GM10248 (cell line): Measurements from ENCODE around the gene TLCD1.

Experiments
- CTCF ChIA-PET: fragments of 300-600 bp; sonication (Branson Sonifier 250); formaldehyde crosslinking; extraction: SDS; loops from one replicate; lab custom pipeline; 2021; ENCODE audit warnings: antibody characterized with exemption; lab: Yijun Ruan, JAX
- POLR2A ChIA-PET: fragments of 350-650 bp; sonication (Branson Sonifier 250); formaldehyde crosslinking; extraction: SDS; loops from one replicate; lab custom pipeline; 2020; ENCODE audit warnings: antibody characterized with exemption; lab: Yijun Ruan, JAX
- DNase-seq: peaks from one replicate; pipeline ENCODE4 v3.0.0; 2012; ENCODE audit errors: extremely low spot score
- TF ChIP-seq, protein P1 (sequence below): IDR thresholded peaks from 2 replicates; pipeline ENCODE4 v1.5.1; 2012; ENCODE audit warnings: mild to moderate bottlenecking, low read depth; ENCODE audit errors: extremely low read depth, missing control alignments, control extremely low read depth

TLCD1 gene

DNA sequence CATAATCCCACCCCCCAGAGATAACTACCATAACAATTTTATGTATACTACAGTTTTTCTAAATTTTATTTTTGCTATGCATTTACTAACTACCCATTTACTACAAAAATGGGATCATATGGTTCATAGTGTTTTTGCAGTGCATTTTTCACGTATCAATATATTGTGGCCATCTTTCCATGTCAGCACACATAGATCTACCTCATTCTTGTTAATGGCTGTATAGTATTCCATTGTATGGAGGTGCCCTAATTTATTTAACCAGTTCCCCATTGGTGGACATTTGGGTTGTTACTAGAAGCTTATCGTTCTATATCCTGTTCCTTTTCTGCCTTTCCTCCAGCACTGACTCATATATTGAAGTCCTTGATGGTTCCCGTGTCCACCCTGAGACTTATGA lies 37.0 kb downstream of the TLCD1 start:
- no peak for DNase-seq
- ChIA-PET CTCF (interaction anchor here (1.2 to 1.4 kb wide), 3 partner anchors 12 to 77 kb away, joined by 3 to 6 read pairs (median 3); partner anchors contain the start of gene PROCA1), POLR2A (interaction anchor here (1.2 kb wide), 1 partner anchor 13 kb away, joined by 4 read pairs; no protein-coding TSS in a partner anchor)
- TF ChIP-seq, protein P1, sequence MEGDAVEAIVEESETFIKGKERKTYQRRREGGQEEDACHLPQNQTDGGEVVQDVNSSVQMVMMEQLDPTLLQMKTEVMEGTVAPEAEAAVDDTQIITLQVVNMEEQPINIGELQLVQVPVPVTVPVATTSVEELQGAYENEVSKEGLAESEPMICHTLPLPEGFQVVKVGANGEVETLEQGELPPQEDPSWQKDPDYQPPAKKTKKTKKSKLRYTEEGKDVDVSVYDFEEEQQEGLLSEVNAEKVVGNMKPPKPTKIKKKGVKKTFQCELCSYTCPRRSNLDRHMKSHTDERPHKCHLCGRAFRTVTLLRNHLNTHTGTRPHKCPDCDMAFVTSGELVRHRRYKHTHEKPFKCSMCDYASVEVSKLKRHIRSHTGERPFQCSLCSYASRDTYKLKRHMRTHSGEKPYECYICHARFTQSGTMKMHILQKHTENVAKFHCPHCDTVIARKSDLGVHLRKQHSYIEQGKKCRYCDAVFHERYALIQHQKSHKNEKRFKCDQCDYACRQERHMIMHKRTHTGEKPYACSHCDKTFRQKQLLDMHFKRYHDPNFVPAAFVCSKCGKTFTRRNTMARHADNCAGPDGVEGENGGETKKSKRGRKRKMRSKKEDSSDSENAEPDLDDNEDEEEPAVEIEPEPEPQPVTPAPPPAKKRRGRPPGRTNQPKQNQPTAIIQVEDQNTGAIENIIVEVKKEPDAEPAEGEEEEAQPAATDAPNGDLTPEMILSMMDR = no peak

DNA sequence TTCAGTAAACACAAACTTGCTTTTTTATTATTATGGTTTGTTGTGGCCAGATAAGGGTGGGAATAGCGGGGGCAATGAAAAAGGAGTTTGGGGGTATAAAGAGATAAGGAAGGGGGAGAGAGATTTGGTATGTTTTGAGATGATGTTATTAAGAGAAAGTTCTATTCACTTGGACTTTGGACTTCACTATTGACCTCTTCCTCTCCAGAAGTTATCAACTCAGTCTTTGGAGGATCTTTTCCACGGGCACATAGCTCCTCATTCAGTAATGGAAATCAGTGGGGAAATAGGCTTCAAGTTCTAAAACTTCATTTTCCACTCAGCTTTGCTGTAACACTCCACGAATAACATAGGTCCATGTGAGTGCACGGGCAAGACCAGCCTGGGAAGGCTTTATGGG lies 37.6 kb downstream of the TLCD1 start:
- ChIA-PET CTCF (interaction anchor here (0.7 to 1.4 kb wide), 3 partner anchors 11 to 76 kb away, joined by 3 to 6 read pairs (median 3); no protein-coding TSS in a partner anchor), POLR2A (interaction anchor here (1.2 kb wide), 1 partner anchor 13 kb away, joined by 4 read pairs; no protein-coding TSS in a partner anchor)
- no peak for DNase-seq
- TF ChIP-seq, protein P1 = no peak

DNA sequence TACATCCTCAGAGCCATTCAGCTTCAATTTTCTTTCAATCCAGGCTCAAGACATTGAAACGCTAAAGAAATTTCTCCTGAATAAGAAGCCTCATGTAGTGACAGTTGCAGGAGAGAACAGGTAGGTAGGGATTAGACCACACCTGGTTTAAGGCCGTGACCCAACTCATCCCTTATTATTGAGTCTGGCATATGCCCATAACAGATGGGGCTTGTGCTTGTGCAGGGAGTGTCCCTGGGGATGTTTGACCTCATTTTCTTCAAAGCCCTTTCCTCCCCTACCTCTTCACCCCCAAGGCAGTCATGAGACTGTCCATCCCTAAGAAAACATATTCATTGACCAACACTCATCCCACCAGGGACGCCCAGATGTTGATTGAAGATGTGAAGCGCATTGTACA lies 39.7 kb downstream of the TLCD1 start:
- ChIA-PET CTCF (interaction anchor here (0.7 to 2.3 kb wide), 2 partner anchors 10 to 13 kb away, joined by 3 to 8 read pairs; no protein-coding TSS in a partner anchor), POLR2A (no interaction called here)
- no peak for DNase-seq
- TF ChIP-seq, protein P1 = no peak

DNA sequence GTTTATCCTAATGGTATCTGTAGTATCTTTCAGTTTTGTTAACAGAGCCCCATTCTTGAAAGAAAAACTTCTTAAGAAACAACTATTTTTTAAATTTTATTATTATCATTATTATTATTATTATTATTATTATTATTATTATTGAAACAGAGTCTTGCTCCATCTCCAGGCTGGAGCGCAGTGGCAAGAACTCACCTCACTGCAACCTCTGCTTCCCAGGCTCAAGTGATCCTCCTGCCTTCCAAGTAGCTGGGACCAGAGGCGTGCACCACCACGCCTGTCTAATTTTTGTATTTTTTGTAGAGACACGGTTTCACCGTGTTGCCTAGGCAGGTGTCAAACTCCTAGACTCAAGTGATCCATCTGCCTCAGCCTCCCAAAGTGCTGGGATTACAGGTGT lies 40.7 kb downstream of the TLCD1 start:
- no peak for DNase-seq
- ChIA-PET CTCF (interaction anchor here (2.3 kb wide), 1 partner anchor 9 kb away, joined by 8 read pairs; no protein-coding TSS in a partner anchor), POLR2A (no interaction called here)
- TF ChIP-seq, protein P1 = no peak

DNA sequence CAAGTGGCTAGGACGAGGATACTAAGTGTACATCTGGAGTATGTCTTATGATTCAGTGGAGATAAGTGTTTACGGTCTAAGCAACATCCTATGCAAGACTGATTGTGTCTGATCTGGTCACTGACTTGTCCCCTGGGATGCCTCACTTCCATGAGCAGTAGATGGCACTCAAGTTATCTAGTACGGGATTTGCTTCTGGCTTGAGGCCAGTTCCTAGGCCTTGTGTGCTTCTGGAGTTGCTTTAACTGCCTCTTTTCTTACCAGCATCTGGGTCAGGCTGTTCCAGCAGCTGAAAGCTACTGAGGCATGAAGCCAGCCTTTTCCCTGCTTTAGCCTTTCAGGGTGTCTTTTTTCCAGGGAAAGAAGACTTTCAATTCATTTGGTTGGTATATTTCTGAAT lies 41.1 kb downstream of the TLCD1 start:
- no peak for DNase-seq
- TF ChIP-seq, protein P1 = no peak
- ChIA-PET POLR2A (no interaction called here), CTCF (no interaction called here)

DNA sequence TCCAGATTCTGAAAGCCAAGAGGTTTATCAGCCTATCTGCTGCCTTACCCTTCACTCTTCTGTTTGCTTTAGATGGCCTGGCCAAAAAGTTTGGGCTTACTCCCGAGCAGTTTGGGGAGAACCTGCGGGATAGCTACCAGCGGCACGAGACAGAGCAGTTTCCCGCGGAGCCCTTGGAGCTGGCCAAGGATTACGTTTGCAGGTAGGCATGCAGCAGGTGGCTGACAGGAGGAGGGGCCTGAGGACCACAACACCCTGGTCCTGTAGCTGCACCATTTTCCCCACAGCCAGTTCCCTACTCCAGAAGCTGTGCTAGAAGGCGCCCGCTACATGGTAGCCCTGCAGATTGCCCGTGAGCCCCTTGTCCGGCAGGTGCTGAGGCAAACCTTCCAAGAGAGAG lies 43.4 kb downstream of the TLCD1 start:
- ChIA-PET POLR2A (interaction anchor here (0.8 kb wide), 1 partner anchor 44 kb away, joined by 3 read pairs; the partner anchor contains the start of gene TLCD1), CTCF (no interaction called here)
- DNase-seq = no peak
- TF ChIP-seq, protein P1 = no peak
